Colonic mucosa (tissue), 4 donors: ENCODE data around the gene PRKN. TPM values are rescaled to one million over a fixed set of nuclear protein-coding genes. Genes with fewer than 3 reads are reported as not detected.

Source experiments
- DNase-seq: peaks from one replicate; pipeline ENCODE4 v3.0.0-alpha.2; 2020
- H3K27ac ChIP-seq: fragments of 200-600 bp; one replicate; pipeline ENCODE4 v1.8.0; 2021
- H3K27me3 ChIP-seq: fragments of 200-600 bp; one replicate; pipeline ENCODE4 v1.8.0; 2021
- H3K36me3 ChIP-seq: fragments of 200-600 bp; one replicate; pipeline ENCODE4 v1.8.0; 2021
- H3K4me1 ChIP-seq: fragments of 200-600 bp; one replicate; pipeline ENCODE4 v1.8.0; 2021; ENCODE audit warnings: mild to moderate bottlenecking
- H3K4me3 ChIP-seq: fragments of 200-600 bp; one replicate; pipeline ENCODE4 v1.8.0; 2021
- H3K9ac ChIP-seq, 2 donors: one replicate each; pipeline ENCODE4 v1.7.0; 2013; ENCODE audit warnings: control low read depth in 2 of 2, low read depth in 2 of 2, low read length in 2 of 2
- H3K9me3 ChIP-seq: fragments of 200-600 bp; one replicate; pipeline ENCODE4 v1.8.0; 2021
- intact Hi-C: fragments of 100-400 bp; cut with DNase I; formaldehyde crosslinking; loops from one replicate; pipeline ENCODE4 v1.14.1; 2022
- total RNA-seq, 2 donors: library from RNA; stranded (reverse); fragmentation: NEBNext Ultra II Directional in 1 of 2; extraction: Animal tissue kit (Norgen Biotek cat#: 25700) in 1 of 2; gene quantifications; one replicate each; pipeline ENCODE4 v1.2.1, GENCODE V29; 2021
- TF ChIP-seq, protein P1 (sequence below): fragments of 200-600 bp; IDR thresholded peaks from one replicate; pipeline ENCODE4 v1.8.0; 2022; ENCODE audit warnings: antibody characterized with exemption, mild to moderate bottlenecking
- donor health status: healthy.
- donor health status: DM: no; HTN: no; CAD: no.
- donor health status: DM: no; HTN: no; CAD: no.

Gene PRKN
- total RNA-seq, 2 donors from 2014 or later, result 3.7 to 8.1 TPM

- Histone ChIP-seq H3K4me3 (no peak overlapping the region), H3K9ac (no peak overlapping the region), H3K4me1 (no peaks in the 10 kb centered on the region), H3K36me3 (no peaks in the 10 kb centered on the region), H3K9me3 (no peaks in the 10 kb centered on the region), H3K27me3 (no peaks in the 10 kb centered on the region), H3K27ac (no peak overlapping the region)
- intact Hi-C loops, result no loop called here
- TF ChIP-seq, protein P1, sequence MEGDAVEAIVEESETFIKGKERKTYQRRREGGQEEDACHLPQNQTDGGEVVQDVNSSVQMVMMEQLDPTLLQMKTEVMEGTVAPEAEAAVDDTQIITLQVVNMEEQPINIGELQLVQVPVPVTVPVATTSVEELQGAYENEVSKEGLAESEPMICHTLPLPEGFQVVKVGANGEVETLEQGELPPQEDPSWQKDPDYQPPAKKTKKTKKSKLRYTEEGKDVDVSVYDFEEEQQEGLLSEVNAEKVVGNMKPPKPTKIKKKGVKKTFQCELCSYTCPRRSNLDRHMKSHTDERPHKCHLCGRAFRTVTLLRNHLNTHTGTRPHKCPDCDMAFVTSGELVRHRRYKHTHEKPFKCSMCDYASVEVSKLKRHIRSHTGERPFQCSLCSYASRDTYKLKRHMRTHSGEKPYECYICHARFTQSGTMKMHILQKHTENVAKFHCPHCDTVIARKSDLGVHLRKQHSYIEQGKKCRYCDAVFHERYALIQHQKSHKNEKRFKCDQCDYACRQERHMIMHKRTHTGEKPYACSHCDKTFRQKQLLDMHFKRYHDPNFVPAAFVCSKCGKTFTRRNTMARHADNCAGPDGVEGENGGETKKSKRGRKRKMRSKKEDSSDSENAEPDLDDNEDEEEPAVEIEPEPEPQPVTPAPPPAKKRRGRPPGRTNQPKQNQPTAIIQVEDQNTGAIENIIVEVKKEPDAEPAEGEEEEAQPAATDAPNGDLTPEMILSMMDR, result no peak
- DNase-seq, result no peak
Observed at GRCh38 chr6:162685586-162685985, 42.0 kb downstream of the PRKN start.

DNA sequence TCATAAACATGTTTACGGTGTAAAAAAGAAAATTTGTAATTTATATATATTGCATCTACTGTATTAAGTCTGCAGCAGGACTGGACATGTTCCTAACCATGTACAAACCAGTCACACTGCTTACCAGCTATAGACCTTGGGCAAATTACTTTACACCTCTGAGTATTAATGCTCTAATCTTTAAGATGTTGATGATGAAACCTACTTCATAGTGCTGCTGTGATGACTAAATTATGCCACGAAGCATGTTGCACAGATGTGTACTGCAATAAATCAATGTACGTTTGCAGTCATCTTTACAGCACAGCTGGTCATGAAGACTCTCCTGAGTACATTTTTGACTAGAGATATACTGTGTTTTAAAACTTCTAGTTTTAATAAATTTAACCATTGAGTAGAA, 42.6 kb downstream of the PRKN start:
- TF ChIP-seq, protein P1, result no peak
- H3K27ac ChIP-seq, result no peak overlapping the region

GRCh38 chr6:162684052-162684451, 43.5 kb downstream of the PRKN start:
- no peak for DNase-seq
- Histone ChIP-seq H3K4me1 (no peaks in the 10 kb centered on the region), H3K27ac (no peak overlapping the region), H3K9me3 (no peaks in the 10 kb centered on the region), H3K4me3 (no peak overlapping the region), H3K36me3 (no peaks in the 10 kb centered on the region), H3K9ac (no peak overlapping the region), H3K27me3 (no peaks in the 10 kb centered on the region)
- intact Hi-C loops, result no loop called here
- TF ChIP-seq, protein P1, result no peak

More for the DNA sequence above, 42.6 kb downstream of the PRKN start:
- DNase-seq, result no peak
- Histone ChIP-seq H3K9ac (no peak overlapping the region), H3K27me3 (no peaks in the 10 kb centered on the region), H3K4me3 (no peak overlapping the region), H3K4me1 (no peaks in the 10 kb centered on the region), H3K9me3 (no peaks in the 10 kb centered on the region), H3K36me3 (no peaks in the 10 kb centered on the region)
- intact Hi-C loops, result no loop called here

DNA sequence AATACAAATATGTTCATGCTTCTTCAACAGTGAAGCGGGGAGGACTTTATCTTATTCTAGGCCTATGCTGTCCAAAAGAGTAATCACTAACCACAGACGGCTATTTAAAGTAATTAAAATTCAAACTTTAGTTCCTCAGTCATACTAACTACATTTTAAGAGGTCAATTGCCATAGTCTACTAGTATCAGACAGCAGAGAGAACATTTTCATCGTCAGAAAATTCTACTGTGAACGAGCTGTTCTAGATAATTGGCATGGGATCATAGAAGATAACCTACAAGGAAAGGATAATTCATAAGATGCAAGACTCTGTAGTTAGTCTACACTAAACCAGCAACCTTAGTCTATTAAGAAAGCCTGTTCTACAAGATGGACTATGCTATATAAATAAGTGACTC, 44.4 kb downstream of the PRKN start:
- intact Hi-C loops, result no loop called here
- H3K27ac ChIP-seq, result no peak overlapping the region
- no peak overlapping the region for H3K9ac ChIP-seq
- H3K4me3 ChIP-seq, result no peak overlapping the region
- H3K36me3 ChIP-seq, result no peaks in the 10 kb centered on the region
- no peaks in the 10 kb centered on the region for H3K9me3 ChIP-seq
- TF ChIP-seq, protein P1, result no peak
- no peaks in the 10 kb centered on the region for H3K4me1 ChIP-seq
- no peak for DNase-seq
- H3K27me3 ChIP-seq, result no peaks in the 10 kb centered on the region

DNA sequence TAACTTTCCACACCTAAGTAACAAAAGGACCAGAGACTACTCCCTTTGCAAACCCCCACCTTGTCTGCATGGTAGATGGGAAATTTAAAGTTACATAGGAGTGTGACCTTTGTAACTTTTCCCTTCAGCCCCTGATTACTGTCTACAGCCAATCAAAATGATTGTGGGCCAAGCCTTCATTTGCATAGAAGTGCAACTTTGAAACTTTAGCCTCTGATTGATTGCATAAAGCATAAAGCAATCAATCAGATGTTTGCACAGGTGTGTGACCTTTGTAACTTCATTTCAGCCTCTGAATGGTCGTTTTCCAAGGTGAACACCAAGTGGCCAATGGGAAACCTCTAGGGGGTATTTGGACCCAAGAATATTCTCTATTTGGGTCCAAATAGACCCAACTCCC, 46.1 kb downstream of the PRKN start:
- no peaks in the 10 kb centered on the region for H3K9me3 ChIP-seq
- H3K9ac ChIP-seq, result no peak overlapping the region
- intact Hi-C loops, result no loop called here
- no peak overlapping the region for H3K27ac ChIP-seq
- no peaks in the 10 kb centered on the region for H3K4me1 ChIP-seq
- TF ChIP-seq, protein P1, result no peak
- no peak overlapping the region for H3K4me3 ChIP-seq
- no peaks in the 10 kb centered on the region for H3K27me3 ChIP-seq
- H3K36me3 ChIP-seq, result no peaks in the 10 kb centered on the region
- no peak for DNase-seq

DNA sequence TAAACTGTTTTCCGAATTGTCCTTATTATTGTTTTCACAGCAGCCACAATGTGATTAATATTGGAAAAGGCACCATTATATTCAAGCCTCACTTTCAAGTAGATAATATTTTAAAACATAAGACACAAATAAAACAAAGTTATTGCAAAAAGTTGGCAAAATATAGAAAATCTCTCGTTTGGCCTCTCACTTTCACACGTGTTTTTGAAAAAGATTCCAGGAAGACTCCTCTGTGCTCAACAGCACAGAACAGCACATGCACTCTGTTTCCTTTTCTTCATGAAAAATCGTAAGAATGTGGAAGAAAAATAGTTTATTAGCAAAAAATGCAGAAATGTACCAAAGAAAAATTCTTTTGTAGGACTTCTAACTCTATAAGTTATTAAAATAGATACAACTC, 46.7 kb downstream of the PRKN start:
- no peaks in the 10 kb centered on the region for H3K27me3 ChIP-seq
- no peaks in the 10 kb centered on the region for H3K4me1 ChIP-seq
- no peak overlapping the region for H3K27ac ChIP-seq
- intact Hi-C loops, result no loop called here
- no peak for DNase-seq
- H3K36me3 ChIP-seq, result no peaks in the 10 kb centered on the region
- H3K4me3 ChIP-seq, result no peak overlapping the region
- H3K9me3 ChIP-seq, result no peaks in the 10 kb centered on the region
- H3K9ac ChIP-seq, result no peak overlapping the region
- TF ChIP-seq, protein P1, result no peak
